T-cell (primary cell): ENCODE results near the gene ABTB2. TPM values are rescaled to one million over a fixed set of nuclear protein-coding genes. Genes with fewer than 3 reads are reported as not detected.

Source experiments
- ATAC-seq, 4 experiments: fragments of 200-7000 bp in 3 of 4; fragments of 150-1000 bp in 1 of 4; cut with Tn5 transposase; replicated peaks in 1 of 4; 1 replicate in 3 of 4; 2 replicates in 1 of 4; pipeline ENCODE4 v1.10.0; 2021; ENCODE audit warnings: moderate library complexity in 3 of 4, mild to moderate bottlenecking in 2 of 4, moderate number of reproducible peaks in 1 of 4
- CTCF ChIA-PET, 2 donors: fragments of 300-600 bp; sonication (Branson Sonifier 250); formaldehyde crosslinking; loops; one replicate each; lab custom pipeline; 2022; ENCODE audit warnings: antibody characterized with exemption in 2 of 2; lab: Charles Lee
- POLR2A ChIA-PET, 2 donors: fragments of 300-600 bp; sonication (Branson Sonifier 250); formaldehyde crosslinking; loops; one replicate each; lab custom pipeline; 2022; ENCODE audit warnings: antibody characterized with exemption in 2 of 2; lab: Charles Lee
- DNase-seq, 35 experiments: peaks; one replicate each; pipeline versions ENCODE4 v3.0.0 to v3.0.0-alpha.2; 2013 to 2023
- H3K27ac ChIP-seq: one replicate; pipeline ENCODE4 v1.5.1; 2013; ENCODE audit warnings: low read length
- H3K27me3 ChIP-seq, 2 experiments: replicated peaks in 1 of 2; 1 replicate in 1 of 2; 2 replicates in 1 of 2; pipeline versions ENCODE4 v1.6.1 to v1.7.0; 2013; ENCODE audit warnings: low read length in 1 of 2, mixed read lengths in 1 of 2; ENCODE audit not compliant: control insufficient read depth in 2 of 2, insufficient read depth in 2 of 2; ENCODE audit errors: extremely low read depth in 1 of 2
- H3K36me3 ChIP-seq, 2 donors: 1 replicate in 1 of 2; 2 replicates in 1 of 2; pipeline versions ENCODE4 v1.6.1 to v1.7.0; 2013; ENCODE audit warnings: low read length in 1 of 2; ENCODE audit not compliant: control insufficient read depth in 2 of 2, insufficient read depth in 1 of 2; ENCODE audit errors: extremely low read depth in 1 of 2
- H3K4me1 ChIP-seq, 2 experiments: 1 replicate in 1 of 2; 2 replicates in 1 of 2; pipeline versions ENCODE4 v1.6.1 to v1.7.0; 2013; ENCODE audit warnings: low read length in 2 of 2, mixed read lengths in 1 of 2; ENCODE audit not compliant: insufficient read depth in 2 of 2, control insufficient read depth in 1 of 2; ENCODE audit errors: extremely low read depth in 1 of 2
- H3K4me3 ChIP-seq, 2 donors: 1 replicate in 1 of 2; 2 replicates in 1 of 2; pipeline versions ENCODE4 v1.5.1 to v1.7.0; 2013; ENCODE audit warnings: mild to moderate bottlenecking in 2 of 2, low read length in 1 of 2, moderate library complexity in 1 of 2; ENCODE audit not compliant: control insufficient read depth in 1 of 2; ENCODE audit errors: extremely low read depth in 1 of 2
- H3K9me3 ChIP-seq: 2 replicates; pipeline ENCODE4 v1.7.0; 2013
- H3K27ac Mint-ChIP-seq, 2 donors: one replicate each; pipeline ENCODE4 v1.8.0; 2020 to 2021; ENCODE audit warnings: mild to moderate bottlenecking in 2 of 2, mixed read lengths in 2 of 2
- H3K27me3 Mint-ChIP-seq, 2 donors: one replicate each; pipeline ENCODE4 v1.8.0; 2021 to 2022; ENCODE audit warnings: mixed read lengths in 2 of 2
- H3K36me3 Mint-ChIP-seq: one replicate; pipeline ENCODE4 v1.8.0; 2021; ENCODE audit warnings: mixed read lengths
- H3K4me1 Mint-ChIP-seq, 3 donors: one replicate each; pipeline ENCODE4 v1.8.0; 2020 to 2022; ENCODE audit warnings: mixed read lengths in 3 of 3, mild to moderate bottlenecking in 1 of 3
- H3K4me3 Mint-ChIP-seq, 3 donors: one replicate each; pipeline ENCODE4 v1.8.0; 2020 to 2022; ENCODE audit warnings: mild to moderate bottlenecking in 3 of 3, mixed read lengths in 3 of 3, moderate library complexity in 3 of 3
- H3K9me3 Mint-ChIP-seq, 3 donors: one replicate each; pipeline ENCODE4 v1.8.0; 2020 to 2022; ENCODE audit warnings: mixed read lengths in 3 of 3
- WGBS: methylation state at CpG from one replicate; pipeline ENCODE4 v1.1.5; 2013; ENCODE audit warnings: missing lambda C conversion rate; ENCODE audit not compliant: insufficient coverage; 5-methylcytosine and 5-hydroxymethylcytosine counted together
- total RNA-seq, 35 experiments: library from RNA in 6 of 35; stranded (reverse) in 6 of 35; fragments of 120-200 nt in 1 of 35; gene quantifications; one replicate each; pipeline versions ENCODE4 v1.2.1 to v1.2.4 and lab custom pipeline; 2013 to 2026

The ABTB2 gene
- total RNA-seq, 5 donors from 2014 or later (not counting 1 experiment from before 2014, with no cell fraction given), result 0.50 to 0.93 (median 0.82) TPM

DNA sequence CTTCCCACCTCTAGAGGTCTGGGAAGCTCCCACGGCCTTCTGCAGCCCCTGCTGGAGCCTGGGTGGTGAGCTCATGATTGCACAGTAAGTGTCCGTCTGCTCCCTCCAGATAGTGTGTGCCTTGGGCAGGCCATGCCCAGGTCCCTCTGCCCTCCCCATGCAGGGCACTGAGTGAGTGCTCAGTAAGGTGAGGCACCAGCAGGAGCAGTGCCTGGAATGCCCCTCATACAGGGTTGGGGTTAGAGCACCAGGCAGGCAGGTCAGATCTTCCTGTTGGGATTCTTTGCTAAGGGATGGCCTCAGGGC is 202.1 kb downstream of the ABTB2 start:
- DNase-seq (no peak), ATAC-seq (no peak)
- H3K36me3 Mint-ChIP-seq, result peaks cover 3% of the 10 kb centered on the region
- Histone ChIP-seq H3K9me3 (no peaks in the 10 kb centered on the region), H3K4me3 (no peak overlapping the region), H3K36me3 (peaks cover 0 to under 1% of the 10 kb centered on the region in 2 donors), H3K27ac (no peak overlapping the region), H3K4me1 (peaks cover 0 to 7% of the 10 kb centered on the region in 2 experiments), H3K27me3 (no peaks in the 10 kb centered on the region)
- peaks cover 7 to 20% (median 11%) of the 10 kb centered on the region in 3 donors for H3K4me1 Mint-ChIP-seq
- no peaks in the 10 kb centered on the region for H3K27me3 Mint-ChIP-seq
- no peaks in the 10 kb centered on the region for H3K9me3 Mint-ChIP-seq
- no peak overlapping the region for H3K4me3 Mint-ChIP-seq
- ChIA-PET POLR2A (no interaction called here), CTCF (no interaction called here)
- 90% methylated on average over 2 of the region's 2 CpGs for WGBS
- H3K27ac Mint-ChIP-seq, result no peak overlapping the region

DNA sequence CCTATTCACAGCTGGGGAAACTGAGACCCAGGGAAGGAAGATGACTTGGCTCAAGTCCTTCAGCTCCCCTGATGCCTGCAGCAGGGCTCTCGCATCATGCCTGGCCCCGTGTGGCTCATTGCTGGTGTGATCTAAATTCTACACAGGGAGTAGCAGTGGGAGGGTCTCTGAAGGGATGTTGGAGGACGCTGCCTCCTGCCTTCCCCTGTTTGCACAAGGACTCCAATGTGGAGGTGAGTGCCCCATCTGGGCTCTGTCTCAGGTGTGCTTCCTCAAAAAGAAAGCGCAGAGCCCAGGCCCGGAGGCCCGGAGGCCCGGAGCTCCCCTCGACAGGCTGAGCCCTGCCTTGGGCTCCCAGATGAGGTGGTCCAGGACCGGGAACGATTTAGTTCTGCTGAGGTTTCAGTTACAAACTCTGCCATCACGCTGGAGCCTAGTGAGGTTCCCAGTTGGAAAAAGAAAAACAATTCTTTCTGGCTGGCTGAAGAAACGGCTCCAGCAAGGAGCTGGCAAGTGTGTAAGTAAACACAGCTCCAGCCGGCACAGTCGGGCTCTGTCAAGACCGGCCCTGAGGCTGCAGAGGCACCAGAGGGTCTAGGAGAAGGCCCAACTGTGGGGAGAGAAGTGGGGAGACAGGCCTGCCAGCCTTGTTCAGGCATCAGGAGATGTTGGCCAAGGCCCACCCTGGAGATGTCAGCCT is 202.6 kb downstream of the ABTB2 start:
- H3K36me3 Mint-ChIP-seq, result peaks cover 3% of the 10 kb centered on the region
- Histone ChIP-seq H3K27me3 (no peaks in the 10 kb centered on the region), H3K36me3 (peaks cover 0 to 5% of the 10 kb centered on the region in 2 donors), H3K4me3 (no peak overlapping the region), H3K9me3 (no peaks in the 10 kb centered on the region), H3K4me1 (peaks cover 0 to 7% of the 10 kb centered on the region in 2 experiments), H3K27ac (no peak overlapping the region)
- ChIA-PET POLR2A (no interaction called here), CTCF (no interaction called here)
- H3K4me3 Mint-ChIP-seq, result no peak overlapping the region
- ATAC-seq (no peak), DNase-seq (no peak)
- no peak overlapping the region for H3K27ac Mint-ChIP-seq
- 97% methylated on average over 11 of the region's 15 CpGs for WGBS
- no peaks in the 10 kb centered on the region for H3K9me3 Mint-ChIP-seq
- no peaks in the 10 kb centered on the region for H3K27me3 Mint-ChIP-seq
- peaks cover 7 to 20% (median 11%) of the 10 kb centered on the region in 3 donors for H3K4me1 Mint-ChIP-seq

- H3K4me3 ChIP-seq, result no peak overlapping the region
- H3K36me3 ChIP-seq, result peaks cover 4 to 14% of the 10 kb centered on the region in 2 donors
- Mint-ChIP-seq H3K27ac (no peak overlapping the region), H3K27me3 (no peaks in the 10 kb centered on the region), H3K4me3 (no peak overlapping the region), H3K36me3 (peaks cover 3% of the 10 kb centered on the region), H3K9me3 (no peaks in the 10 kb centered on the region), H3K4me1 (peaks cover 7 to 15% (median 11%) of the 10 kb centered on the region in 3 donors)
- no peaks in the 10 kb centered on the region for H3K9me3 ChIP-seq
- ChIA-PET POLR2A (interaction anchor here in 1 of 2 donors (0.6 kb wide), 1 partner anchor 9 kb away, joined by 3 read pairs; no protein-coding TSS in a partner anchor), CTCF (interaction anchor here in 1 of 2 donors (1.4 kb wide), 1 partner anchor 208 kb away, joined by 3 read pairs; no protein-coding TSS in a partner anchor)
- H3K27ac ChIP-seq, result no peak overlapping the region
- ATAC-seq (no peak), DNase-seq (peak in 1 of 35 experiments; percentile 15)
- H3K4me1 ChIP-seq, result peaks cover 0 to 7% of the 10 kb centered on the region in 2 experiments
- H3K27me3 ChIP-seq, result no peaks in the 10 kb centered on the region
- WGBS, result 75% methylated on average over 12 of the region's 16 CpGs
Measured at GRCh38 chr11:34154059-34154875, 203.5 kb downstream of the ABTB2 start.

DNA sequence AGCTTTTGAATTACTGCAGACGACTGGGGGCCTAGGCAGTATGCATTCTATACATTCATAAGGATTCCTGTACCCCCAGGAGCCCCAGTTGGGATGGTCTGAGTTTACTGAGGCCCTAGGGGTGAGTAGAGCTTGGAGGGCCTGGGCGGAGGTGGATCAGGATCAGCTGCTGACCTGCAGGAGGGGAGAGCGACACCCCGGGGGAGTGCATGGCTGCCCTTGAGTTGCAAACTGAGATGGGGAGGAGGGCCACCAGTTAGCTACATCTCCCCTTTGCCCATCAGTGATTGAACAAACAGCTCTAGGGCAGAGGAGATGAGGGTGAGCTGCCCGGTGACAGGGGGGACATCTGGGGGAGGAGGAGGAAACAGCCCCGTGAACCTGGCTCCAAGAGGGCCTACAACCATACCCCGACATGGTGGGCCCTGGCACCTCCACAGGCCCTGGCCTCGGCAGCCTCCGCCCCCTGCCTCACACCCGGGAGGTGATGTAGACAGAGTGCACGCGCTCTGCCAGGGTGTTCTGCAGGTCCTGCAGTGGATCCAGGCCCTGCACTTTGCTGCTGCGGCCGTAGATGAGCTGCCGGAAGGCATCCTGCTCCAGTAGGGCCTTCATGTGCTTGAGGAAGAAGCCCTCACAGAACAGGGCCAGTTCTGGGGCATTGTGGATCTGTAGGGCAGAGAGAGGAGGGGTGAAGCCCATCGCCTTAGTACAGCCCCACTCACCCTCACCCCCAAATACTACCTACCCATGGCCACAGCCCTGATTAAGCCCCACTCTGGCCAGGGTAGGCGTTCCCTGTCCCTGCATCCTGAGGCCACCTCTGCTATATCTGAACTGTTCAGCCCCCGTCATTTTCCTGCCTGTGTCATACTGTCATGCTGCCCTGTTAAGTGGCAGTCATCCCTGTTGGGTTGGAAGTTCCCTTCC is 205.6 kb downstream of the ABTB2 start:
- no peak for DNase-seq
- Histone ChIP-seq H3K9me3 (no peaks in the 10 kb centered on the region), H3K27me3 (no peaks in the 10 kb centered on the region), H3K36me3 (peaks cover 13 to 35% of the 10 kb centered on the region in 2 donors), H3K4me1 (no peaks in the 10 kb centered on the region), H3K4me3 (no peak overlapping the region), H3K27ac (no peak overlapping the region)
- ChIA-PET CTCF (no interaction called here), POLR2A (interaction anchor here in 1 of 2 donors (0.6 kb wide), 1 partner anchor 41 kb away, joined by 4 read pairs; no protein-coding TSS in a partner anchor)
- H3K4me1 Mint-ChIP-seq, result peaks cover 0 to 11% (median 5%) of the 10 kb centered on the region in 3 donors
- no peaks in the 10 kb centered on the region for H3K27me3 Mint-ChIP-seq
- no peak overlapping the region for H3K4me3 Mint-ChIP-seq
- no peaks in the 10 kb centered on the region for H3K9me3 Mint-ChIP-seq
- WGBS, result 95% methylated on average over 11 of the region's 18 CpGs
- H3K36me3 Mint-ChIP-seq, result peaks cover 16% of the 10 kb centered on the region
- ATAC-seq, result no peak
- H3K27ac Mint-ChIP-seq, result peak overlapping the region in 1 of 2 donors; percentile 5

DNA sequence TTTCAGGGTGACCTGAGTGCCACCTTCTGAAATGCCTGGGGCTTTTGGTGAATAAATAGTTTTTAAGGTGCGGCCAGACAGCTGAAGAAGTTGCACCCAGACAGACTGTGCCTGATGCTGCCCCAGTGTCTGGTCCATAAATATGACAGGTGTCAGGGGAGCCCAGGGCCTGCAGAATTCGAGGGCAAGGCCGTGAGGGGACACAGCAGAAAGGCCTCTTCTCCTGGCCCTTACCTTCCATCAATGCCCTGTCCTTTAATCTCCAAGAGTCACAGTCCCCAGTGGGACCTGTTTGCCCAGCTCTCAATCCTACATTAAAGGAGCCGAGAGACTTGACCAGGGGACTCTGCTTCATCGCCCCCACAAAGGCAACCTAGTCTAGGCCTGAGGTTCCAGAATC is 206.6 kb downstream of the ABTB2 start:
- no peaks in the 10 kb centered on the region for H3K9me3 ChIP-seq
- Mint-ChIP-seq H3K4me3 (no peak overlapping the region), H3K36me3 (peaks cover 26% of the 10 kb centered on the region), H3K9me3 (no peaks in the 10 kb centered on the region), H3K4me1 (peaks cover 0 to 11% (median 5%) of the 10 kb centered on the region in 3 donors), H3K27me3 (no peaks in the 10 kb centered on the region), H3K27ac (no peak overlapping the region)
- ChIA-PET CTCF (no interaction called here), POLR2A (no interaction called here)
- H3K36me3 ChIP-seq, result peaks cover 14 to 45% of the 10 kb centered on the region in 2 donors
- H3K27ac ChIP-seq, result no peak overlapping the region
- ATAC-seq, result no peak
- DNase-seq, result no peak
- 97% methylated on average over 5 of the region's 5 CpGs for WGBS
- H3K4me3 ChIP-seq, result no peak overlapping the region
- H3K27me3 ChIP-seq, result no peaks in the 10 kb centered on the region
- no peaks in the 10 kb centered on the region for H3K4me1 ChIP-seq
